Measurements from ENCODE around the gene MYBPC2.

The MYBPC2 gene

DNA sequence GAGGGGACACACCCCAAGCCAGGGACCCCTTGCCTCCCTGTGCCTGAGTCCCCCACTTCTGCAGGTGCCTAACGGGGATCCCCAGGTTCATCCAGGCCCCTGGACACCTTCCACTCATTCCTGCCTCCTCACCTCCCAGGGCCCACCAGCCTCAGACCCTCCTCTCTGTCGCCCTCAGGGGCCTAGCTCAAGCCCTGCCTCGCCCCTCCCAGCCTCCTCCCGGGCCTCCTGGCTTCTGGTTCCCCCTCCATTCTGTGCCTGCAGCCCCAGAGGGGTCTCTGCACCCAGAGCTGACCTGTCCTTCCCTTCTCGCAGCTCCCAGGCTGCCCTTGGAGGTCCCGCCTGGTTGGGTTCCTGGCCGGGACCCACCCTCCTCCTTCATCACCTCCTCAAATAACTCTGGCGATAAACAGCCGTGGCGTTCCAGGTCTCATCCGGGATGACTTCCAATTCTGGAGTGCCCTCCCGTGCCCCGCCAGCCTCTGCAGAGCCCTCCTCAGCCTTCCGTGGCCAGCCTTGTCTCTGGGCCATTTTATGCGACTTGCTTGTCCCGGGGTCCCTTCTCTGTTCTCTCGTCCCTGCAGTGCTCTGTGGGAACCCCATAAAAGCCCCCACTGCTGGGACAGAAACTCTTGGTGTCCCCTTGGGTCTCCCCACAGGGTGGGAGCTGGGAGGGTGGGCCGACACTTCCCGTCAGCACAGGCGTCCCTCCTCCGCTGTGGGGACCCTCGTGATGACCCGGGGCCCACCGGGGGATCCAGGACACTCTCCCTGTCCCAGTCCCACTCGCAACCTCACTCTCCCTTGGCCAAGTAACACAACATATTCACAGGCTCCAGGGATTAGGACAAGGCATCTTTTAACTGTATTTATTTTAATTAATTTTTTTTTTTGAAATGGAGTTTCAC lies 69.1 kb downstream of the MYBPC2 start:
- DNase-seq: no peak

GRCh38 chr19:50505856-50506611 lies 73.3 kb downstream of the MYBPC2 start:
- DNase-seq: no peak

- DNase-seq: no peak
These were observed 74.0 kb downstream of the MYBPC2 start for GRCh38 chr19:50506700-50507099.

GRCh38 chr19:50507376-50507775 lies 74.7 kb downstream of the MYBPC2 start:
- no peak for DNase-seq

GRCh38 chr19:50508843-50509190 lies 76.1 kb downstream of the MYBPC2 start:
- no peak for DNase-seq

DNA sequence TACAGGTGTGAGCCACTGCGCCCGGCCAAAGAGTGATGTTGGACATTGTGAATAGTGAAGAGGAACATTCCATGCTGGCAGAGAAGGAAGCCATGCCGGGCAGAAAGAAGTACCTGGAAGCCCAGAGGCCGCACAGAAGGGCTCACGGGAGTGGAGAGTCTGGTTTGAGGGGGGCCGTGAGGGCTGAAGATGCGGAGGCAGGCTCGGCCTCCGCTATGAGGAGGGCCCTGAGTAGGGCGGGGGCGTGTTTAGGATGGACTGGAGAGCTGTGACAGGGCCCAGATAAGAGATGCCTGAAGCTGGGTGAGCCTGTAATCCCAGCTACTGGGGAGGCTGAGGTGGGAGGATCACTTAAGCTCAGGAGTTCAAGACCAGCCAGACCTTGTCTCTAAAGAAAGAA lies 76.7 kb downstream of the MYBPC2 start:
- DNase-seq: no peak

- no peak for DNase-seq
These were observed 77.5 kb downstream of the MYBPC2 start for GRCh38 chr19:50510121-50510670.

DNA sequence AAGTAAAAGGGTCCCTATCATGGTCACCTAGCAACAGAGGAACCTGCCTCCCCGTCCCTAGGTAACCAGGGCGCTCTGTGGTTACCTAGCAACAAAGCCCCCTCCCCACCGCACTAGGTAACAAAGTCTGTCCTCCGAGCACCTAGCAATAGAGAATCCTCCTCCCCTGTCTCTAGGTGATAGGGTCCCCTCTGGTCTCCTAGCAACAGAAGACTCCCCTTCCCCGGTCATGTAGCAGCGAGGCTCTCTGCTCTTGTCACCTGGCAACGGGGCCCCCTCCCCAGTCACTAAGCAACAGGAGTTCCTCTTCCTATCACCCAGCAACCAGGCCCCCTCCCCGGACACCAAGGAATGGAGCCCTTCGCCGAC lies 78.0 kb downstream of the MYBPC2 start:
- no peak for DNase-seq

GRCh38 chr19:50511069-50511822 lies 78.6 kb downstream of the MYBPC2 start, which contains the start of gene JOSD2:
JOSD2 (minus strand) TSS chr19:50511191; CDS start chr19:50510431, 760 bp downstream.
- DNase-seq: peak; percentile 99

- no peak for DNase-seq
These were observed 79.7 kb downstream of the MYBPC2 start for GRCh38 chr19:50512112-50512998.

GRCh38 chr19:50512999-50513745 lies 80.5 kb downstream of the MYBPC2 start:
- DNase-seq: no peak

GRCh38 chr19:50513746-50514345 lies 81.2 kb downstream of the MYBPC2 start, which contains the start of gene ASPDH:
ASPDH (minus strand) TSS chr19:50513913; CDS start chr19:50513823, 90 bp downstream.
- no peak for DNase-seq

DNA sequence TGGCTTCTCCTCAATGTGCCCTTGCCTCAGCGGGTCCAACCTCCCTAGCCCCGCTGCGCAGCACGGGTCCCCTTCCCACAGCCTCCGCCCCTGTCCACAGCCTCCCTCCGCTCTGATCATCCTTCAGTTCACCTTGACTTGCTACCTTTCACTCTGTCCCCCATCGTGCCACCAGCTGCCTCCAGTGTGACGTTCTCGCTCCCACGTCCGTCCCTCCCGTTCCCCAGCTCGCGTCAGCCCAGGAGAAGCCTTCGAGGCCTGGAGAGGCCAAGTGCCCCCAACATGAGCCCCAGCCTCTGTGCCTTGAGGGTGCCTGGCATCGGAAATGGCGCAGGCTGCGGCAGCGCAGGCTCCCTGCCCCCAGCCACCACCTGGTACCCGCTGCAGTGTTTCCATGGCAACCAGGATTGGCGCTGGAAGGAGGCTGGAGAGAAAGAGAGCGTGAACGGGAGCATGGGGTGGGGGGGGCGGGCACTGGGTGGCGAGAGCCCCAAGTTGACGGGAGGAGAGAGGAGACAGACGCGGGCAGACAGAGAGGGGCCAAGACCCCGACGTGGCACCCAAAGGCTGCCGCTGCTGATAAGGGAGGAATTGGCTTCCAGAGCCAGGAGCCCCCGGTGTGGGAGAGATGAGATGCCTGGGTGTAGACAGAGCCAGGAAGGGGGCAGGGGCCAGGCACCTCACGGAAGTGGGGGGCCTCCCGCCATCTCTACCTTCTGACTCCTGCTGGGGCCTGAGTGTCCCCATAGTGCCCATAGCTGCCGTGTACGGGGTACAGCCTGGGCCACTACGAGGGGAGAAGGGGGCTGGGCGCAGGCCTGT lies 81.9 kb downstream of the MYBPC2 start:
- DNase-seq: no peak

- no peak for DNase-seq
These were observed 82.5 kb downstream of the MYBPC2 start for GRCh38 chr19:50515168-50515561.
